Measurements from ENCODE around the gene SRRM4.

The SRRM4 gene

GRCh38 chr12:119128527-119128926 lies 147.2 kb downstream of the SRRM4 start:
- DNase-seq = no peak

DNA sequence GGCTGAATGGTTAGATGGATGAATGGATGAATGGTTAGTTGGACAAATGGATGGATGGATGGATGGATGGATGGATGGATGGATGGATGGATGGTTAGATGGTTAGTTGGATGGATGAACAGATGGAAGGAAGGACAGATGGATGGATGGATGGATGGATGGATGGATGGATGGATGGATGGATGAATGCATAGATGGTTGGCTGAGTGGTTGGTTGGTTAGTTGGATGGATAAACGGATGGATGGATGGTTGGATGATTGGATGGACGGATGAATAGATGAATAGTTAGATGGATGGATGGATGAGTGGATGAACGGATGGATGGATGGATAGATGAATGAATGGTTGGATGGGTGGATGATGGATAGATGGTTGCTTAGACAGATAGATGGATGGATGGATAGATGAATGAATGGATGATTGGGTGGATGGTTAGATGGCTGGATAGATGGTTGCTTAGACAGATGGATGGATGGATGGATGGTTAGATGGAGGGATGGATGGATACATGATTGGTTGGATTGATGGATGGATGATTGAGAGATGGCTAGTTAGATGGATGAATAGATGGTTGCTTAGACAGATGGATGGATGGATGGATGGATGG lies 148.6 kb downstream of the SRRM4 start:
- DNase-seq = no peak

DNA sequence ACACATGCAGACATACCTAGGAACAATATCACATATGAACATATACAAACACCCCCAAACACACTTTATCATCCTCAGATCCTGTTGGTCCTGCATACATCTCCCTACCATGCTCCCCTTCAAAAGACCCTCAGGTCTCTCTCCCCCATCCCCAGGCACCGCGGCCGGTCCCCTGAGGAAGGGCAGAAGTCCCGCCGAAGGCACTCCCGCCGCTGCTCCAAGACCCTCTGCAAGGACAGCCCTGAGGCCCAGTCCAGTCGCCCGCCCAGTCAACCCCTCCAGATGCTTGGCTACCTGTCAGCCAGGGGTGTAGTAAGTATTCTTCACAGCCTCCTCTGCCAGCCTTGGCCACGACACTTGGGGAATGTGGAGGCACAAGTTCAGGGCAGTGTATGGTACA lies 149.2 kb downstream of the SRRM4 start:
- DNase-seq = no peak

- DNase-seq = no peak
Observed at GRCh38 chr12:119134284-119135072, 153.1 kb downstream of the SRRM4 start.

DNA sequence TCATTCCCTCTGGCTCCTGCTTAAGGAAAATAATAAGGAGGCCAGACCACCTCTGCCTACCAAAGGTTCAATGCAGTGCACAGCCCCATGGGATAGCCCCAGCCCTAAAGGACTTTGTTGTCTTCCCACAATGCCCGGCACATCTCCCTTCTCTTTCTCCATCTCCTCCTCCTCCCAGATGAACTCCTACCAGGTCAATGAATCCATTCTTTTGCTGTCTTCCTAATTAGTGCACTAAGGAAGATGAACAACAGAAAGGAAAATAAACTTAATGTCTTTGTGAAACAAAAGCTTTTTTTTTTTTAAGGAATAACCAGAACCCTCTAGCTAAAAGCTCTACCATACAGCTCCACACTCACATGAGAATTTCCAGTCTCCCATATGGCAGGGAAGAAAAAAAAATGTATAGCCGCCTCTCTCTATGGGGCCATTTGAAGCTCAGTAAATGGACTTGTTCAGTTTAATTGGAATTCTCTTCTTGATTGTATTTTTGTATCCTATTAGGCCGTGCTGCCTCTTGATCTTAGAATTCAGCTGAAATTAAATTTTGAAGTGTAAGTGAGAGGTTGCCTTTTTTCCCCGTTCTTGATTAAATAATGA lies 155.6 kb downstream of the SRRM4 start:
- DNase-seq = no peak

DNA sequence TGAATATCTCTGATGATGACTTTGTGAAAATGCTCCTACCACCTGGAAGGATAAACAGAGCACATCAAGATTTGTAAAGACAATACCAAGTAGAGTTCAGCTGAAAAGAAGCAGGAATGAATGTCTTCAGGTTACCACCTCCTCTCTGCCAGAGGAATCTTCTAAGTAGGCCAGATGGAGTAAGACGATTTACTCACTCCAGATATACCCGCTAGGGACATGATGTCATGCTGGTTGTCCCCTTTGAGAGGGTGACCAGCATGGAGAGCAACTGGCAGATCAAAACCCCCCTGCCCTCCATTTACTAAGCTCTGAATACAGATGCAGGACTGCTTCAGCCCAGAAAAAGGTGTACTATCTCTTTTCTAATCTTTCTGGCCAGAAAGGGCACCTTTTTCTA lies 158.1 kb downstream of the SRRM4 start:
- DNase-seq = no peak

DNA sequence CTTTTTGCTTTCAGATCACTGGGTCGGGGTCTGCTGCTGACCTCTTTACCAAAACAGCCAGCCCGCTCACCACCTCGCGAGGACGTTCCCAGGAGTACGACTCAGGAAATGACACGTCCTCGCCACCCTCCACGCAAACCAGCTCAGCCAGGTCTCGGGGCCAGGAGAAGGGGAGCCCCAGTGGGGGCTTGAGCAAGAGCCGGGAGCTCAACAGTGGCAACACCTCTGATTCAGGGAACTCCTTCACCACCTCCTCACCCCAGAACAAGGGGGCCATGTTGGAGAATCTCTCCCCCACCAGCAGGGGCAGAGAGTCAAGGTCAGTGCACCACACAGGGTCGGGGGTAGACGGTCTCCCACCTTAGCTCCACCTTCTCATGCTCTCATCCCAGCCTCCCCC lies 164.0 kb downstream of the SRRM4 start:
- no peak for DNase-seq

DNA sequence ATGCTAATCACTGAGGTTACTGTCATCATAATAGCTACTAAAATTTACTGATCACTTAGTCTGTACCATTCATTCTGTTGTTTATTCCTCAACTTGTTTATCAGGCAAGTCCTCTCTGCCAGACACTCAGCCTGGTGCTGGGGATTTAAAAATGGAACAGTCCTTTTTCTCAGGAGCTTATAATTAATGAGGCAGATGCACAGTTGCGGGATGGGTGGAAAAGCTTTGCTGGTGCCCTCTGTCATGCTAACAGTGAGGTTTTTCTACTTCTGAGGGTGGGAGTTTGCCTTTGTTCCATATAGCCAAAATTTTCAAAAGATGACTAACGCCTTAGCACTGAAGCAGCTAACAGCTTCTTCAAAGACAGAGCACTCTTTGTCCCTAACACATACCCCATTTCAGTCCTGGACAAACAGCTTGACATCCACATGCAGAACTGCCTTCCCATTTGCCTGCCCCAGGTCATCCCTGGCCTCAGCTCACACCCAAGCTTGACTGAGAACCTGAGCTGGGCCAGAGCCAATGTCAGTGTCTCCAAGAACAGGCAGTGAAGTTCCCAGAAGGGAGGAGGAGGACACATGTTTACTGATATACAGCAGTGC lies 166.6 kb downstream of the SRRM4 start:
- DNase-seq = no peak

- no peak for DNase-seq
Observed at GRCh38 chr12:119149270-119149669, 167.9 kb downstream of the SRRM4 start.

- DNase-seq = no peak
Observed at GRCh38 chr12:119151445-119152026, 170.2 kb downstream of the SRRM4 start.

DNA sequence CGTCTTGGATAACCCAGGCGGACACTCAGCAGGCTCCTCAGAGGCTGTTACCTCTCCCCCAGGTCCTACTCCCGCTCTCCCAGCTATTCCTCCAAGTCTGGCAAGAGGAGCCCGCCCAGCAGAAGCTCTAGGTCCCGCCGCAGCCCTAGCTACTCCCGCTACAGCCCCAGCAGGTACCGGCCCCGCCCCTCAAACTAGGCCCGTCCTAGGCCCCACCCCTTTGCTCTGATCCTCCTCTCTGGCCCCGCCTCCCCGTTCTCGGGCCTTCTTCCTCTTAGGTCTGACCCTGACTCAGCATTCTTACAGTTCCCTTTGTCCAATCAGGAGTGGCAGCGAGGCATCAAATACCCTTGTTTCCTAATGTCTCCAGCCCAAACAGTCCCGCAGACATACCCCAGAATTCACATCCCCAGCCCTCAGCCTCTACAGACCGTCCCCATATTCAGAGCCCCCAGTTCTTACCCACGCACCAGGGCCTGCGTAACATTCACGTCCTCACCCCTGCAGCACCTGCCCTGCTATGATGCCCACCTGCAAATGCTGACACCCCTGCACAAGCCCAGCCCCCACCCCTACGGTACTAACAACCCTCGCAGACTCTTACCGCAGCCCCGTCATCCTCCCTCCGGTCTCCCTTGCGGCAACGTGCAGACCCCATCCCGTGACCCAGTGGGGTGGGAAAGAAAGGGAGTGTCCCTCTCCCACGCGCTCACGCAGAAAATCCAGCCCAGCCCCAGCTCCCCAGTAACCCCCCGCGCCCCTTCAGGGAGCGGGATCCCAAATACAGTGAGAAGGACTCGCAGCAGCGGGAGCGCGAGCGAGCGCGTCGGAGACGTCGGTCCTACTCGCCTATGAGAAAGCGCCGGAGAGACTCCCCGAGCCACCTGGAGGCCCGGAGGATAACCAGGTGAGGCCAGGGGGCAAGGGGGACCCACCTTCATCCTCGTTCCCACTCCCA lies 172.4 kb downstream of the SRRM4 start:
- DNase-seq = no peak

GRCh38 chr12:119154435-119154818 lies 173.1 kb downstream of the SRRM4 start:
- no peak for DNase-seq

DNA sequence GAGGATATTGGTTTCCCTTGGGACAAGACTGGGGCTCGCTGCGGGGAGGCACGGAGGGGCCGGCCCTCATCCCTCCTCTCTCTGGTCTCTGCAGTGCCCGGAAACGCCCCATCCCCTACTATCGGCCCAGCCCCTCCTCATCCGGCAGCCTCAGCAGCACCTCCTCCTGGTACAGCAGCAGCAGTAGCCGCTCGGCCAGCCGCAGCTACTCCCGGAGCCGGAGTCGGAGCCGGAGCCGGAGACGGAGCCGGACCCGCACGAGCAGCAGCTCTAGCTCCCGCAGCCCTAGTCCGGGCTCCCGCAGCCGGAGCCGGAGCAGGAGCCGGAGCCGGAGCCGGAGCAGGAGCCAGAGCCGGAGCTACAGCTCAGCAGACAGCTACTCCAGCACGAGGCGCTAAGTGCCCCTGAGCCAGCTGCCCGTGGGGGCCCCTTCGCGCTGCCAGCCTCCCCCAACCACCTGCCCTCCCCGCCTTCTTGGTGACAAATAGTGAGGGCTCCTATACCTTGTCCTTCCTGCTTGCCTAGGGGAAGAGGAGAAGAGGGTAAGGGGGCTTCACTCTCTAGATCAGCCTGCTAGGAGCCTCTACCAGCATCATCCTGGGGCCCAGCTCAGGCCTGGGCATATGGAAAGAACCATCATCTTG lies 175.2 kb downstream of the SRRM4 start:
- DNase-seq = no peak

DNA sequence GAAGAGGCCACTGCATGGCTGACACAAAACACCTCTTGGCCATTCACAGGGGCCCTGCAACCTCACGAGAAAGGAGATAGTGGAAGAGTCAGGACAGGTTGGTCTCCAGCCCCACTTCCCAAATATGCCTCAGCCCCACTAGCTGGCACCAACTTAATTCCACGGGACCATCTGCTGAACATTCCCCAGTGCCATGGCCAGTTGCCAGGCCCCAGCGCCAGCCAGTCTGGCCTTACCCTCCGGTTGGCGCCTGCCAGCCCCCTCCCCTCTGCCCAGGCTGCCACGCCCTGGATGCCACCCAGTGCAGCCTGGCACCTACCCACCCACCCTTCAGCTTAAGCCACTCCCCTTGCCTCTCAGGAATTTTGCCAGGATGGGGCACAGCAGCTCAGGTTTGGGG lies 176.2 kb downstream of the SRRM4 start:
- DNase-seq = no peak

- DNase-seq = no peak
Observed at GRCh38 chr12:119157978-119158377, 176.6 kb downstream of the SRRM4 start.

DNA sequence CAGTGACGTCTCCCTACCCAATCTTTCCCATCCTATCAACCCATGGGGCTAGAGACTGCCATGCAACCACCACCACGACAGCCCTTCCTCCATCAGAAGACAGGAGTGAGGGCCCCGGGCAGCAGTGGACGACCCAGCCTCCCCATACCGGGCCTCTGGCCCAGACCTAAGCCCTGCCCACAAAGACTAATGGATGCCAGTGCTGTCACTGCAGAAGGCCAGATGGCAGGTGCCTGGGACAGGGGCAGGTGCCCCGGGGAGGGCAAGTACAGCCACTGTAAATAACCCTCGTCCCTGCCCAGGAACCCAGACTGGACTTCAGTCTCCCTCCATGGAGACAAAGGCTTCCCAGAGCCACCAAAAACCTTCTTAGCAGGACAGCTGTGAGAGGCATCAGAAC lies 177.1 kb downstream of the SRRM4 start:
- no peak for DNase-seq

GRCh38 chr12:119159844-119160243 lies 178.5 kb downstream of the SRRM4 start:
- DNase-seq = no peak

DNA sequence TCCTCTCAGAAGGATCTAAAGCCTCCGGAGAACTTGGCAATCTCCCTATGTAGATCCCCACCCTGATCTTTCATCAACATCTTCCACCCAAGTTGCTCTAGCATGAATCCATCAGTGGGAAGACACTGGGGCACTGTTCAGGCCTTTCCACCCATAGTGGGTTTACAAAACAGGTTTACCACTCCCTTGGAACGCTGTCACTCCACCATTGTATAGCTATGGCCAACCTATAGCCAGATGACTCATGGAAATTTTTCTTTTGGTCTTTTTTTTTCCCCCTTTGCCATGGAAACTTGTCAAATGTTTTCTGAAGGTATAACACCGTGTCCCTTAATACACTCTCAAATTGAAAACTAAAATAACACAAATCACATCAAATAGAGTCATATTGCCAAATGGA lies 186.6 kb downstream of the SRRM4 start:
- DNase-seq = no peak

- DNase-seq = no peak
Observed at GRCh38 chr12:119168721-119169120, 187.4 kb downstream of the SRRM4 start.

DNA sequence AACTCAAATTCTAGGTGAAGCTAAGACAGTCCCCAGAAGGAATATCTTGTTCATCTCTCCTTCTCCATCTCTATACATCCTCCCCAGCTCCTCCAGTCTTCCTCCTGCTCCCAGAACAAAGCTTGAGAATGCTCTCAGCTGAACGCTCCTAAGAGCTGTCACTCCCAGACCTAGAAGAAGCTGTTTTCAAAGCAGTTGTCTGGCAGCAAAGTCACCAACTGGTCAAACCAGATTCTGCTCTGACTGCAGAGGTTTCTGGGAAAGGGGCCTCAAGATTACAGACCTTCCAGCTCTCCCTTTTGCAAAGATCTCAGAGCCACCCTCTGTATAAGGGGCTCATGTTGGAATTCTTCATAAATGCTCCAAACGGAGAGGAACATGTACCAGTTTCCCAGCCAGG lies 187.8 kb downstream of the SRRM4 start:
- DNase-seq = peak; percentile 24

- DNase-seq = no peak
Observed at GRCh38 chr12:119171291-119171690, 189.9 kb downstream of the SRRM4 start.

Measured in NCI-H510A treated with DMSO at 0.1 percent for 48 hours (cell line).